Activated CD8-positive, alpha-beta memory T cell treated with anti-CD3 and anti-CD28 coated beads, Interleukin-2, amount 50 U/mL, for 1 hour (primary cell): ENCODE data around the gene ARHGAP20.

Experiments
- DNase-seq: peaks from one replicate; pipeline ENCODE4 v3.0.0-alpha.2; 2020; ENCODE audit errors: extremely low read depth

ARHGAP20 gene

GRCh38 chr11:110711776-110712658 is at the start of gene ARHGAP20:
TSS of gene ARHGAP20 (minus strand) at chr11:110712437. CDS start at chr11:110712231, 206 bp downstream.
- DNase-seq: no peak

- DNase-seq: no peak
Observed at GRCh38 chr11:110761991-110762390, 49.8 kb upstream of the ARHGAP20 start.

GRCh38 chr11:110761131-110761530 is 48.9 kb upstream of the ARHGAP20 start:
- no peak for DNase-seq

GRCh38 chr11:110759972-110760381 is 47.7 kb upstream of the ARHGAP20 start:
- DNase-seq: no peak

GRCh38 chr11:110757962-110758755 is 45.9 kb upstream of the ARHGAP20 start:
- DNase-seq: no peak

- DNase-seq: no peak
Observed at GRCh38 chr11:110757066-110757465, 44.8 kb upstream of the ARHGAP20 start.

GRCh38 chr11:110755941-110756340 is 43.7 kb upstream of the ARHGAP20 start:
- no peak for DNase-seq

- DNase-seq: no peak
Observed at GRCh38 chr11:110752890-110753289, 40.7 kb upstream of the ARHGAP20 start.

- no peak for DNase-seq
Observed at GRCh38 chr11:110750100-110750499, 37.9 kb upstream of the ARHGAP20 start.

- no peak for DNase-seq
Observed at GRCh38 chr11:110747531-110747930, 35.3 kb upstream of the ARHGAP20 start.

GRCh38 chr11:110738641-110739040 is 26.4 kb upstream of the ARHGAP20 start:
- DNase-seq: no peak

GRCh38 chr11:110737593-110737992 is 25.4 kb upstream of the ARHGAP20 start:
- no peak for DNase-seq

GRCh38 chr11:110736171-110736553 is 23.9 kb upstream of the ARHGAP20 start:
- DNase-seq: no peak

- DNase-seq: no peak
Observed at GRCh38 chr11:110735455-110736170, 23.4 kb upstream of the ARHGAP20 start.

- DNase-seq: no peak
Observed at GRCh38 chr11:110734790-110735189, 22.6 kb upstream of the ARHGAP20 start.

- no peak for DNase-seq
Observed at GRCh38 chr11:110730773-110731172, 18.5 kb upstream of the ARHGAP20 start.

- DNase-seq: no peak
Observed at GRCh38 chr11:110728883-110729282, 16.6 kb upstream of the ARHGAP20 start.

- DNase-seq: no peak
Observed at GRCh38 chr11:110728476-110728875, 16.2 kb upstream of the ARHGAP20 start.

- DNase-seq: no peak
Observed at GRCh38 chr11:110724358-110724757, 12.1 kb upstream of the ARHGAP20 start.

- DNase-seq: no peak
Observed at GRCh38 chr11:110720431-110721275, 8.4 kb upstream of the ARHGAP20 start.

- DNase-seq: no peak
Observed at GRCh38 chr11:110716361-110716760, 4.1 kb upstream of the ARHGAP20 start.
